ENCODE results near the gene FUT2.
"Not testable (repeated sequence)": the region's sequence is repeated elsewhere in the genome, so short reads cannot be mapped to it uniquely, and the experiment has no call there.

Gene FUT2

DNA sequence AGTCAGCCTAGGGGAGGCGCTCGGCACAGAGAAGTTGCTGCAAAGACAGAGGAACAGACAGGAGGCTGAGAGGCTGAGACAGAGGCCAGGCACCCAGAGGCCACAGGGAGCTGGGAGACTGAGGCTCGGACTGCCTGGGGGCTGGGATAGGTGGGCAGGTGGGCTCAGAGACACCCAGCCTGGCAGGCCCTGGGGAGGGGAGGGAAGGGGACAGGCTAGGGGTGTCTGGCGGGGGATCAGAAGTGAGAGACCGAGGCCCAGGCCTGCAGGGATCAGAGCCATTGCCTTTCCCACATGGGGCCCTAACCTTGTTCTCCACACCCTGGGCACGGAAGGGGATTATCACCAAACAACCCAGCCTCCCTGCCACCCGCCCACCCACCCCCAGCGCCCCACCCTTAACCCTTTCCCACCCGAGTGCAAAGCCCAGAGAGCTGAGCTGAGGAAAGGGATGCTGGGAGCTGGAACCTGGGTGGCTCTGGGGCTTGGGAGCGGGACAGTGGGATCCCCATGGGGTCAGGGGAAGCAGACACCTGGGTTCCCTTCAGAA is 24.2 kb upstream of the FUT2 start:
- no peak overlapping the region for H3K9ac ChIP-seq (ENCODE audit: low read depth, low read length)
- H3K27me3 ChIP-seq (ENCODE audit: control insufficient read depth, insufficient read depth, low read length), result 0 out of 2 replicates have a peak, but pooled peaks cover 8% of the 10 kb centered on the region
- H3K4me3 ChIP-seq (ENCODE audit: low read depth, low read length), result no peak overlapping the region

GRCh38 chr19:48672994-48673393 is 22.8 kb upstream of the FUT2 start, which contains the start of gene NTN5:
TSS of gene NTN5 (minus strand) at chr19:48673017. CDS start at chr19:48670986, 2,031 bp downstream.
- no peaks in the 10 kb centered on the region for H3K9me3 ChIP-seq (ENCODE audit: control insufficient read depth, insufficient read depth, low read length)
- no peak within 1 kb of the TSS for H3K9ac ChIP-seq (ENCODE audit: low read depth, low read length)
- H3K4me1 ChIP-seq (ENCODE audit: control insufficient read depth, insufficient read depth, low read length), result peaks cover 22% of the 10 kb centered on the region
- no peak within 1 kb of the TSS for H3K27ac ChIP-seq (ENCODE audit: low read depth, low read length)
- 0 out of 2 replicates have a peak, but pooled peaks cover 8% of the 10 kb centered on the region for H3K27me3 ChIP-seq (ENCODE audit: control insufficient read depth, insufficient read depth, low read length)
- no peak within 1 kb of the TSS; the same call in 1 of the 2 replicates for H3K4me3 ChIP-seq (ENCODE audit: low read depth, low read length)
- no peaks in the 10 kb centered on the region for H3K36me3 ChIP-seq (ENCODE audit: control insufficient read depth, insufficient read depth, low read length)

More for the DNA sequence above, 24.2 kb upstream of the FUT2 start:
- Histone ChIP-seq H3K9me3 (ENCODE audit: control insufficient read depth, insufficient read depth, low read length) (no peaks in the 10 kb centered on the region), H3K4me1 (ENCODE audit: control insufficient read depth, insufficient read depth, low read length) (peaks cover 22% of the 10 kb centered on the region), H3K36me3 (ENCODE audit: control insufficient read depth, insufficient read depth, low read length) (no peaks in the 10 kb centered on the region), H3K27ac (ENCODE audit: low read depth, low read length) (no peak overlapping the region)

DNA sequence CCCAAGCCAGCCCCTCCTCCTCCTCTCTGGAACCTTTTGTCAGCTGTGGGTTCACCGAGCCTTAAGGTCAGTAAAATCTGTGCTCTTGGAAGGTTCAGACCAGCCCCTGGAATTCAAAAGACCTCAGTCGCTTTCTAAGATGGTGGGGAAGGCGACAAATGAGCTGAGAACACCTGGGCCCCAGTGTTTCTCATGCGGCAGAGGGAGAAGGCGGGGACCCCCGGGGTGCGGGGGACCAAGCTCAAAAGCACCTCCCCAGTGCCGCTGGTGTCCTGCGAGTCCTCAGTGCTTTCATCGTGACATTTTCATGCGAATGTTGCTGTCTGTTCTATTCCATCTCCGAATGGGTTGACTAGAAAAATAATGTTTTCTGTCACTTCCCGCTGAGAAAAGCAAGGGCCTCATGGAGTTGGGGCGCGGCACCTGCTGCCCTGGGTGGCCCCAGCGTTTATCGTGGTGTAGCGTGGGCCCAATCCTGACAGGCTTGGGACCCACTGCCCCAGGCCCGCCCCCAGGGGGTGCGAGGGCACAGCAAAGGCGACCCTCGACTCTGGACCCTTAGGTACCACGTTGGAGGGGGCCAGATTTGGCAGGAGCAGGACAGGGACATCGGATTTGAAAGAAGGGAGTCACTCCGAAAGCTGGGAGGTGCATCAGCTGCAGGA is 22.2 kb upstream of the FUT2 start:
- H3K27ac ChIP-seq (ENCODE audit: low read depth, low read length), result no peak overlapping the region
- H3K36me3 ChIP-seq (ENCODE audit: control insufficient read depth, insufficient read depth, low read length), result no peaks in the 10 kb centered on the region
- no peak overlapping the region; the same call in 1 of the 2 replicates for H3K4me3 ChIP-seq (ENCODE audit: low read depth, low read length)
- H3K9ac ChIP-seq (ENCODE audit: low read depth, low read length), result no peak overlapping the region
- H3K9me3 ChIP-seq (ENCODE audit: control insufficient read depth, insufficient read depth, low read length), result no peaks in the 10 kb centered on the region
- 0 out of 2 replicates have a peak, but pooled peaks cover 8% of the 10 kb centered on the region for H3K27me3 ChIP-seq (ENCODE audit: control insufficient read depth, insufficient read depth, low read length)
- H3K4me1 ChIP-seq (ENCODE audit: control insufficient read depth, insufficient read depth, low read length), result peaks cover 22% of the 10 kb centered on the region

- no peak overlapping the region for H3K27ac ChIP-seq (ENCODE audit: low read depth, low read length)
- H3K9ac ChIP-seq (ENCODE audit: low read depth, low read length), result no peak overlapping the region
- H3K36me3 ChIP-seq (ENCODE audit: control insufficient read depth, insufficient read depth, low read length), result no peaks in the 10 kb centered on the region
- H3K9me3 ChIP-seq (ENCODE audit: control insufficient read depth, insufficient read depth, low read length), result no peaks in the 10 kb centered on the region
- no peak overlapping the region; the same call in 1 of the 2 replicates for H3K4me3 ChIP-seq (ENCODE audit: low read depth, low read length)
- 0 out of 2 replicates have a peak, but pooled peaks cover 8% of the 10 kb centered on the region for H3K27me3 ChIP-seq (ENCODE audit: control insufficient read depth, insufficient read depth, low read length)
- H3K4me1 ChIP-seq (ENCODE audit: control insufficient read depth, insufficient read depth, low read length), result peaks cover 22% of the 10 kb centered on the region
These were observed 21.5 kb upstream of the FUT2 start for GRCh38 chr19:48674216-48674809.

GRCh38 chr19:48674921-48675824 is 20.6 kb upstream of the FUT2 start:
- Histone ChIP-seq H3K9me3 (ENCODE audit: control insufficient read depth, insufficient read depth, low read length) (no peaks in the 10 kb centered on the region), H3K4me1 (ENCODE audit: control insufficient read depth, insufficient read depth, low read length) (peaks cover 22% of the 10 kb centered on the region), H3K4me3 (ENCODE audit: low read depth, low read length) (no peak overlapping the region), H3K27me3 (ENCODE audit: control insufficient read depth, insufficient read depth, low read length) (0 out of 2 replicates have a peak, but pooled peaks cover 8% of the 10 kb centered on the region), H3K27ac (ENCODE audit: low read depth, low read length) (no peak overlapping the region), H3K36me3 (ENCODE audit: control insufficient read depth, insufficient read depth, low read length) (no peaks in the 10 kb centered on the region), H3K9ac (ENCODE audit: low read depth, low read length) (no peak overlapping the region)

DNA sequence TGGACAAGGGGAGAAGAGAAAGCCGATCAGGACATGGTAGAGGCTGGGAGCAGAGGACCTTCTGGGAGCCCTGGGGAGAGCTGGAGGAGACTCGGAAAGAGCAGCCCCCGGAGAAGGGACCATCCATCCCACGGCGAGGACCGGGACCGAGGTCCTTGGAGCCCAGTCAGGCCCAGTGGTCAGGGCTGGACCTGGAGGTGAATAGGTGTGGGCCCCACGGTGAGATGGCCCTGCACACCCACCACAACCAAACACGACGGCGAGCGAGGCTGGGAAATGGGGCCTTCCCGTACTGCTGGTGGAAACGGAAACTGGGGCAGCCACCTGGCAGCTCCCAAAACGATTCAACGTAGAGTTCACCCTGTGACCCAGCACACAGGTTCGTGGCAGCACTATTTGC is 19.3 kb upstream of the FUT2 start:
- Histone ChIP-seq H3K36me3 (ENCODE audit: control insufficient read depth, insufficient read depth, low read length) (no peaks in the 10 kb centered on the region), H3K27me3 (ENCODE audit: control insufficient read depth, insufficient read depth, low read length) (0 out of 2 replicates have a peak, but pooled peaks cover 8% of the 10 kb centered on the region), H3K4me1 (ENCODE audit: control insufficient read depth, insufficient read depth, low read length) (peaks cover 22% of the 10 kb centered on the region), H3K27ac (ENCODE audit: low read depth, low read length) (no peak overlapping the region), H3K9me3 (ENCODE audit: control insufficient read depth, insufficient read depth, low read length) (no peaks in the 10 kb centered on the region), H3K9ac (ENCODE audit: low read depth, low read length) (no peak overlapping the region), H3K4me3 (ENCODE audit: low read depth, low read length) (no peak overlapping the region)

GRCh38 chr19:48676887-48677286 is 18.9 kb upstream of the FUT2 start:
- Histone ChIP-seq H3K9ac (ENCODE audit: low read depth, low read length) (no peak overlapping the region), H3K9me3 (ENCODE audit: control insufficient read depth, insufficient read depth, low read length) (no peaks in the 10 kb centered on the region), H3K4me1 (ENCODE audit: control insufficient read depth, insufficient read depth, low read length) (peaks cover 22% of the 10 kb centered on the region), H3K27ac (ENCODE audit: low read depth, low read length) (no peak overlapping the region), H3K4me3 (ENCODE audit: low read depth, low read length) (no peak overlapping the region), H3K36me3 (ENCODE audit: control insufficient read depth, insufficient read depth, low read length) (no peaks in the 10 kb centered on the region), H3K27me3 (ENCODE audit: control insufficient read depth, insufficient read depth, low read length) (0 out of 2 replicates have a peak, but pooled peaks cover 8% of the 10 kb centered on the region)

- no peak overlapping the region for H3K4me3 ChIP-seq (ENCODE audit: low read depth, low read length)
- H3K27me3 ChIP-seq (ENCODE audit: control insufficient read depth, insufficient read depth, low read length), result 0 out of 2 replicates have a peak, but pooled peaks cover 8% of the 10 kb centered on the region
- H3K27ac ChIP-seq (ENCODE audit: low read depth, low read length), result no peak overlapping the region
- H3K9me3 ChIP-seq (ENCODE audit: control insufficient read depth, insufficient read depth, low read length), result no peaks in the 10 kb centered on the region
- no peak overlapping the region for H3K9ac ChIP-seq (ENCODE audit: low read depth, low read length)
- no peaks in the 10 kb centered on the region for H3K36me3 ChIP-seq (ENCODE audit: control insufficient read depth, insufficient read depth, low read length)
- peaks cover 20% of the 10 kb centered on the region for H3K4me1 ChIP-seq (ENCODE audit: control insufficient read depth, insufficient read depth, low read length)
These were observed 17.6 kb upstream of the FUT2 start for GRCh38 chr19:48678201-48678600.

DNA sequence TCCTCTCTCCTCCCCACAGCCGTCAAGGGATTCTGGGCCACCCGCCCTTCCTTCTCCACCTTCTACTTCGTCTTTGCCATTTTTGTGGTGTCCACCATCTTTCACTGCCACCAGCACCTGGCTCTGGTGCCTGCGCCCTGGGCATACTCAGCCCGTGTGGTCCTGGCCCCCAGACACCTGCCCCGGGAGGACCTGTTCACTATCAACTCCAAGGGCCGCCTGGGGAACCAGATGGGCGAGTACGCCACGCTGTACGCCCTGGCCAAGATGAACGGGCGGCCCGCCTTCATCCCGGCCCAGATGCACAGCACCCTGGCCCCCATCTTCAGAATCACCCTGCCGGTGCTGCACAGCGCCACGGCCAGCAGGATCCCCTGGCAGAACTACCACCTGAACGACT is 15.8 kb upstream of the FUT2 start:
- H3K27me3 ChIP-seq (ENCODE audit: control insufficient read depth, insufficient read depth, low read length); H3K4me1 ChIP-seq (ENCODE audit: control insufficient read depth, insufficient read depth, low read length); H3K4me3 ChIP-seq (ENCODE audit: low read depth, low read length): not testable (repeated sequence)

GRCh38 chr19:48680436-48681126 is 15.2 kb upstream of the FUT2 start:
- no peaks in the 10 kb centered on the region for H3K27me3 ChIP-seq (ENCODE audit: control insufficient read depth, insufficient read depth, low read length)
- no peak overlapping the region for H3K4me3 ChIP-seq (ENCODE audit: low read depth, low read length)
- H3K36me3 ChIP-seq (ENCODE audit: control insufficient read depth, insufficient read depth, low read length), result no peaks in the 10 kb centered on the region
- no peaks in the 10 kb centered on the region for H3K4me1 ChIP-seq (ENCODE audit: control insufficient read depth, insufficient read depth, low read length)
- H3K9me3 ChIP-seq (ENCODE audit: control insufficient read depth, insufficient read depth, low read length), result no peaks in the 10 kb centered on the region
- H3K9ac ChIP-seq (ENCODE audit: low read depth, low read length), result no peak overlapping the region
- no peak overlapping the region for H3K27ac ChIP-seq (ENCODE audit: low read depth, low read length)

More for the DNA sequence above, 15.8 kb upstream of the FUT2 start:
- H3K36me3 ChIP-seq (ENCODE audit: control insufficient read depth, insufficient read depth, low read length); H3K9ac ChIP-seq (ENCODE audit: low read depth, low read length); H3K27ac ChIP-seq (ENCODE audit: low read depth, low read length); H3K9me3 ChIP-seq (ENCODE audit: control insufficient read depth, insufficient read depth, low read length): not testable (repeated sequence)

All from HUES48 (cell line).